ENCODE data around the gene YPEL1. TPM values are rescaled to one million over a fixed set of nuclear protein-coding genes. Genes with fewer than 3 reads are reported as not detected.

YPEL1 gene
- total and polyA plus RNA-seq, 8 donors: 2.4 to 20.9 (median 18.3) TPM

GRCh38 chr22:21708960-21709359, 26.6 kb downstream of the YPEL1 start:
- H3K4me1 ChIP-seq: peaks cover 0 to 10% of the 10 kb centered on the region in 2 donors
- ATAC-seq (no peak), DNase-seq (no peak)
- no peak for TF ChIP-seq CTCF (IDR thresholded peaks at IDR 0.05)
- no peaks in the 10 kb centered on the region for H3K36me3 ChIP-seq
- no peak overlapping the region for H3K4me3 ChIP-seq
- intact Hi-C loops (cut with DNase I): no loop called here
- no peaks in the 10 kb centered on the region for H3K27me3 ChIP-seq
- no peaks in the 10 kb centered on the region for H3K9me3 ChIP-seq
- H3K27ac ChIP-seq: no peak overlapping the region

GRCh38 chr22:21707677-21708076, 27.9 kb downstream of the YPEL1 start:
- no peak for TF ChIP-seq CTCF (IDR thresholded peaks at IDR 0.05)
- no peak for ATAC-seq
- intact Hi-C loops (cut with DNase I): no loop called here
- peaks cover 0 to under 1% of the 10 kb centered on the region in 2 donors for H3K4me1 ChIP-seq
- H3K4me3 ChIP-seq: no peak overlapping the region
- DNase-seq: peak in 2 of 4 donors; percentile 33 to 57
- no peaks in the 10 kb centered on the region for H3K9me3 ChIP-seq
- H3K27me3 ChIP-seq: no peaks in the 10 kb centered on the region
- H3K27ac ChIP-seq: no peak overlapping the region
- H3K36me3 ChIP-seq: no peaks in the 10 kb centered on the region

- peak in 1 of 4 donors; percentile 70 for DNase-seq
- no peak overlapping the region for H3K27ac ChIP-seq
- peaks cover 0 to 13% of the 10 kb centered on the region in 2 donors for H3K36me3 ChIP-seq
- no peaks in the 10 kb centered on the region for H3K4me1 ChIP-seq
- no peak for ATAC-seq
- no peak overlapping the region for H3K4me3 ChIP-seq
- H3K27me3 ChIP-seq: no peaks in the 10 kb centered on the region
- intact Hi-C loops (cut with DNase I): no loop called here
- H3K9me3 ChIP-seq: no peaks in the 10 kb centered on the region
- TF ChIP-seq CTCF (IDR thresholded peaks at IDR 0.05): no peak
These were observed 31.8 kb downstream of the YPEL1 start for GRCh38 chr22:21703684-21704316.

GRCh38 chr22:21702700-21703683, 32.6 kb downstream of the YPEL1 start:
- Histone ChIP-seq H3K4me3 (no peak overlapping the region), H3K9me3 (no peaks in the 10 kb centered on the region), H3K36me3 (peaks cover 0 to 20% of the 10 kb centered on the region in 2 donors), H3K4me1 (no peaks in the 10 kb centered on the region), H3K27ac (no peak overlapping the region), H3K27me3 (no peaks in the 10 kb centered on the region)
- DNase-seq: no peak
- intact Hi-C loops (cut with DNase I): no loop called here
- no peak for ATAC-seq
- no peak for TF ChIP-seq CTCF (IDR thresholded peaks at IDR 0.05)

GRCh38 chr22:21702094-21702493, 33.5 kb downstream of the YPEL1 start:
- Histone ChIP-seq H3K36me3 (peaks cover 0 to 29% of the 10 kb centered on the region in 2 donors), H3K27ac (no peak overlapping the region), H3K4me3 (no peak overlapping the region), H3K4me1 (no peaks in the 10 kb centered on the region), H3K27me3 (no peaks in the 10 kb centered on the region), H3K9me3 (no peaks in the 10 kb centered on the region)
- DNase-seq (no peak), ATAC-seq (no peak)
- TF ChIP-seq CTCF (IDR thresholded peaks at IDR 0.05): no peak
- intact Hi-C loops (cut with DNase I): no loop called here

Measured in left lung (tissue), 10 donors.